Measurements from ENCODE around the gene AP1G2. TPM values are rescaled to one million over a fixed set of nuclear protein-coding genes. Genes with fewer than 3 reads are reported as not detected.

The AP1G2 gene
- total RNA-seq, 1 donor from 2014 or later = 65.4 TPM

GRCh38 chr14:23601845-23602180 lies 34.2 kb upstream of the AP1G2 start:
- Mint-ChIP-seq H3K9me3 (no peaks in the 10 kb centered on the region), H3K27me3 (ENCODE audit: insufficient read depth, low read depth) (no peaks in the 10 kb centered on the region), H3K27ac (no peak overlapping the region), H3K4me1 (no peaks in the 10 kb centered on the region), H3K36me3 (no peaks in the 10 kb centered on the region), H3K4me3 (no peak overlapping the region)
- no peaks in the 10 kb centered on the region for H3K79me2 ChIP-seq (ENCODE audit: low read depth)
- H3K9ac ChIP-seq = no peak overlapping the region
- no peaks in the 10 kb centered on the region for H3F3A ChIP-seq (ENCODE audit: low read depth)
- H3K36me3 ChIP-seq = no peaks in the 10 kb centered on the region
- H3K27me3 ChIP-seq = no peaks in the 10 kb centered on the region
- H3K4me1 ChIP-seq = no peaks in the 10 kb centered on the region
- no peaks in the 10 kb centered on the region for H4K20me1 ChIP-seq (ENCODE audit: low read depth)
- H2AFZ ChIP-seq (replicated peaks) = no peak overlapping the region
- no peak overlapping the region for H3K4me2 ChIP-seq
- no peaks in the 10 kb centered on the region for H3K9me3 ChIP-seq (ENCODE audit: low read depth)
- no peak overlapping the region for H3K4me3 ChIP-seq
- no peak for DNase-seq (ENCODE audit: low spot score)
- no peak overlapping the region for H3K27ac ChIP-seq
- TF ChIP-seq EZH2phosphoT487 (IDR thresholded peaks at IDR 0.05) = no peak
- TF ChIP-seq CTCF (IDR thresholded peaks at IDR 0.05) = no peak
- no peak for TF ChIP-seq EZH2 (IDR thresholded peaks at IDR 0.05)

GRCh38 chr14:23601424-23601823 lies 33.8 kb upstream of the AP1G2 start:
- Histone ChIP-seq H3K4me2 (no peak overlapping the region), H3K27me3 (no peaks in the 10 kb centered on the region), H3K9ac (no peak overlapping the region), H3K4me3 (no peak overlapping the region), H3K79me2 (ENCODE audit: low read depth) (no peaks in the 10 kb centered on the region), H2AFZ (replicated peaks) (no peak overlapping the region), H4K20me1 (ENCODE audit: low read depth) (no peaks in the 10 kb centered on the region), H3K27ac (no peak overlapping the region), H3F3A (ENCODE audit: low read depth) (no peaks in the 10 kb centered on the region), H3K9me3 (ENCODE audit: low read depth) (no peaks in the 10 kb centered on the region), H3K36me3 (no peaks in the 10 kb centered on the region), H3K4me1 (no peaks in the 10 kb centered on the region)
- TF ChIP-seq EZH2 (IDR thresholded peaks at IDR 0.05) (no peak), EZH2phosphoT487 (IDR thresholded peaks at IDR 0.05) (no peak), CTCF (IDR thresholded peaks at IDR 0.05) (no peak)
- DNase-seq (ENCODE audit: low spot score) = no peak
- Mint-ChIP-seq H3K27ac (no peak overlapping the region), H3K9me3 (no peaks in the 10 kb centered on the region), H3K36me3 (no peaks in the 10 kb centered on the region), H3K4me3 (no peak overlapping the region), H3K27me3 (ENCODE audit: insufficient read depth, low read depth) (no peaks in the 10 kb centered on the region), H3K4me1 (no peaks in the 10 kb centered on the region)

- no peaks in the 10 kb centered on the region for H3K27me3 Mint-ChIP-seq (ENCODE audit: insufficient read depth, low read depth)
These were observed 33.2 kb upstream of the AP1G2 start for GRCh38 chr14:23600806-23601205.

More at GRCh38 chr14:23600806-23601205, 33.2 kb upstream of the AP1G2 start:
- Mint-ChIP-seq H3K27ac (no peak overlapping the region), H3K4me3 (no peak overlapping the region), H3K9me3 (no peaks in the 10 kb centered on the region), H3K36me3 (no peaks in the 10 kb centered on the region), H3K4me1 (no peaks in the 10 kb centered on the region)
- Histone ChIP-seq H3K4me1 (no peaks in the 10 kb centered on the region), H3K4me3 (no peak overlapping the region), H3K9ac (no peak overlapping the region), H3K36me3 (no peaks in the 10 kb centered on the region), H3K27ac (no peak overlapping the region), H3F3A (ENCODE audit: low read depth) (no peaks in the 10 kb centered on the region), H3K9me3 (ENCODE audit: low read depth) (no peaks in the 10 kb centered on the region), H4K20me1 (ENCODE audit: low read depth) (no peaks in the 10 kb centered on the region), H3K4me2 (no peak overlapping the region), H3K79me2 (ENCODE audit: low read depth) (no peaks in the 10 kb centered on the region), H2AFZ (replicated peaks) (no peak overlapping the region), H3K27me3 (no peaks in the 10 kb centered on the region)
- DNase-seq (ENCODE audit: low spot score) = no peak
- no peak for TF ChIP-seq EZH2phosphoT487 (IDR thresholded peaks at IDR 0.05)
- TF ChIP-seq EZH2 (IDR thresholded peaks at IDR 0.05) = no peak
- TF ChIP-seq CTCF (IDR thresholded peaks at IDR 0.05) = no peak
